HFF-Myc (cell line): ENCODE data around the gene TRDMT1.

ENCODE experiments used
- DNase-seq: peaks from one replicate; pipeline ENCODE4 v3.0.0-alpha.2; 2011; ENCODE audit warnings: low read depth; ENCODE audit errors: extremely low read depth
- H3K4me3 ChIP-seq: replicated peaks from 2 replicates; pipeline ENCODE4 v1.5.1; 2011; ENCODE audit warnings: low read depth, mild to moderate bottlenecking, control low read depth, low read length
- TF ChIP-seq, protein P1 (sequence below): IDR thresholded peaks from 2 replicates; pipeline ENCODE4 v1.5.1; 2012; ENCODE audit warnings: mild to moderate bottlenecking, low read depth, low read length, control low read depth; ENCODE audit errors: missing control alignments

Gene TRDMT1

DNA sequence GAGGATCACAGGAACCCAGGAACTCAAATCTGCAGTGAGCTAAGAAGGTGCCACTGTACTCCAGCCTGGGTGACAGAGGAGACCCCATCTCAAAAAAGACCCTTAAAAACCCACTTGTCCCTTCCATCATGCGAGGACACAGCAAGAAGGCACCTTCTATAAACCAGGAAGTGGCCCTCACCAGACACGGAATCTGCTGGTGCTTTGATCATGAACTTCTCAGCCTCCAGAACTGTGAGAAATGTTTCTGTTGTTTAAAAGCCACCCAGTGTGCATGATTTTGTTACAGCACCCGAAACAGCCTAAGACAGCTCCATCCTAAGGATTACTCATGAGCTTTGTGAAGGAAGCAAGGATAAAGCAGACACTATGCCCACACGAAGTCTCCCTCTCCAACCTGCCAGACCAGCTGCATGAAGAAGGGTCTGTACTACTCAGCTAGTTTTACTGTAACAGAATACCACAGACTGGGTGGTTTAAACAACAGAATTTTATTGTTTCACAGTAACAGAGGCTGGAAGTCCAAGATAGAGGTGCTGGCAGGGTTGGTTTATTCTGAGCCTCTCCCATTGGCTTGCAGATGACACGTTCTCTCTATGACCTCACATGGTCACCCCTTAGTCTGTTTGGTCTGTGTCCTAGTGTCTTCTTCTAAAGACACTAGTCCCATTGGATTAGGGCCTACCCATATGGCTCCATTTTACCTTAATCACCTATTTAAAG lies 40.3 kb upstream of the TRDMT1 start:
- DNase-seq: no peak
- TF ChIP-seq, protein P1, sequence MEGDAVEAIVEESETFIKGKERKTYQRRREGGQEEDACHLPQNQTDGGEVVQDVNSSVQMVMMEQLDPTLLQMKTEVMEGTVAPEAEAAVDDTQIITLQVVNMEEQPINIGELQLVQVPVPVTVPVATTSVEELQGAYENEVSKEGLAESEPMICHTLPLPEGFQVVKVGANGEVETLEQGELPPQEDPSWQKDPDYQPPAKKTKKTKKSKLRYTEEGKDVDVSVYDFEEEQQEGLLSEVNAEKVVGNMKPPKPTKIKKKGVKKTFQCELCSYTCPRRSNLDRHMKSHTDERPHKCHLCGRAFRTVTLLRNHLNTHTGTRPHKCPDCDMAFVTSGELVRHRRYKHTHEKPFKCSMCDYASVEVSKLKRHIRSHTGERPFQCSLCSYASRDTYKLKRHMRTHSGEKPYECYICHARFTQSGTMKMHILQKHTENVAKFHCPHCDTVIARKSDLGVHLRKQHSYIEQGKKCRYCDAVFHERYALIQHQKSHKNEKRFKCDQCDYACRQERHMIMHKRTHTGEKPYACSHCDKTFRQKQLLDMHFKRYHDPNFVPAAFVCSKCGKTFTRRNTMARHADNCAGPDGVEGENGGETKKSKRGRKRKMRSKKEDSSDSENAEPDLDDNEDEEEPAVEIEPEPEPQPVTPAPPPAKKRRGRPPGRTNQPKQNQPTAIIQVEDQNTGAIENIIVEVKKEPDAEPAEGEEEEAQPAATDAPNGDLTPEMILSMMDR: no peak
- no peak overlapping the region for H3K4me3 ChIP-seq

DNA sequence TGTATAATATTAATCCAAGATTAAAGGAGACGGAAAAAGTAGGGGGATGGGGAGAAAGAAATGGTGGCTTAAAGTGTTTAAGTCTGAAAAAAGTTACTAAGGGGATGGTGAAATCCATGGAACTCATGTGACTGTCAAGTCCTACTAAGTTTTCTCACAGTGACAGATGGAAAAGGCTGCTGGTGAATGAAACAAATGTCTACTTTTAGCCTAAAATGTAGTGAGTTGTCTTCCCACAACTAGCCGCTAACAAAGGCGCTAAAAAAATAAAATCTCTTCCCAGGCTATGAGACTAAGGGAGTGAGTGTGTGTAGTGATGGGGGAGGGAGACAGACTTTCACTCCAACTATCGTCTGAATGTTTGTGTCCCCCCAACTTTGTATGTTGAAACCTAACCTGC lies 39.1 kb upstream of the TRDMT1 start:
- no peak for DNase-seq
- TF ChIP-seq, protein P1: no peak
- H3K4me3 ChIP-seq: no peak overlapping the region

DNA sequence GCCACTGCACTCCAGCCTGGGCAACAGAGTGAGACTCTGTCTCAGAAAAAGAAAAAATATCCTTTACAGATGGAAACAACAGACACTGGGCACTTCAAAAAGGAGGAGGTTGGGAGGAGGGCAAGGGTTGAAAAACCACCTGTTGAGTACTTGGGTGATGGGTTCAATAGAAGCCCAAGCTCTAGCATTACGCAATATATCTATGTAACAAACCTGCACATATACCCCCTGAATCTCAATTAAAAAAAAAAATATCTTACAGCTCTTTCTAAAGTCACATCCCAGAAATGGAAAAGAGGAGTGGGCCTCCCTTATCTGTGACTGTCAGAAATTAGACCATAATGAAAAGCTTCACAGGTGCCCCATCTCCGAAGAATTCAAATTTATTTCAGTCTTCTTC lies 38.6 kb upstream of the TRDMT1 start:
- DNase-seq: no peak
- H3K4me3 ChIP-seq: no peak overlapping the region
- TF ChIP-seq, protein P1: no peak

DNA sequence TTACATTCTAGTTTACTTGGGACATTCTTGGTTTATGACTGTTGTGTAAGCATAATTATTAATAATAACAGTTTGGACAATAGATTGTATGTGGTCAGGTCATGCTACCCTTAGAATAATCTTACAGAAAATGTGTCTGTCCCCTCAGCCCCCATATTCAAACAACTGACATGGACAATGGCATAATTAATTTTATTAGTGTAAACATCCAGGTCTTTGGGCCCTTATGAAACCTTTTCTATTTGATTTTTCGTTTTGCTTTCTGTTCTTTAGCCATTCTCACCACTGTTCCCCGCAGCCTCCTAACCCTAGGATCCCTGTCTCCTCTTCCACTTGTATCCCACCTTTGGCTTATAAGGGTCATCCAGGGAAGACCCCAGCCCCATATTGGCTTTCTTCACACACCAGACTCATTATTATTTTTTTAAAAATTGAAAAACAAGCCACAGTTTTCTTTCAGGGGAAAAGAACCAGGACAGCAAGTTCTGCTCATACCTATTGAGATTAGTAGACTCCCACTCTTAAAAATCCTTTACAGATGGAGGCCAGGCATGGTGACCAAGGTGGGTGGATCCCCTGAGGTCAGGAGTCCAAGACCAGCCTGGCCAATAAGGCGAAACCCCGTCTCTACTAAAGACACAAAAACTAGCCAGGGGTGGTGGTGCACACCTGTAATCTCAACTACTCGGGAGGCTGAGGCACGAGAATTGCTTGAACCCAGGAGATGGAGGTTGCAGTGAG lies 38.0 kb upstream of the TRDMT1 start:
- TF ChIP-seq, protein P1: no peak
- no peak for DNase-seq
- H3K4me3 ChIP-seq: no peak overlapping the region

DNA sequence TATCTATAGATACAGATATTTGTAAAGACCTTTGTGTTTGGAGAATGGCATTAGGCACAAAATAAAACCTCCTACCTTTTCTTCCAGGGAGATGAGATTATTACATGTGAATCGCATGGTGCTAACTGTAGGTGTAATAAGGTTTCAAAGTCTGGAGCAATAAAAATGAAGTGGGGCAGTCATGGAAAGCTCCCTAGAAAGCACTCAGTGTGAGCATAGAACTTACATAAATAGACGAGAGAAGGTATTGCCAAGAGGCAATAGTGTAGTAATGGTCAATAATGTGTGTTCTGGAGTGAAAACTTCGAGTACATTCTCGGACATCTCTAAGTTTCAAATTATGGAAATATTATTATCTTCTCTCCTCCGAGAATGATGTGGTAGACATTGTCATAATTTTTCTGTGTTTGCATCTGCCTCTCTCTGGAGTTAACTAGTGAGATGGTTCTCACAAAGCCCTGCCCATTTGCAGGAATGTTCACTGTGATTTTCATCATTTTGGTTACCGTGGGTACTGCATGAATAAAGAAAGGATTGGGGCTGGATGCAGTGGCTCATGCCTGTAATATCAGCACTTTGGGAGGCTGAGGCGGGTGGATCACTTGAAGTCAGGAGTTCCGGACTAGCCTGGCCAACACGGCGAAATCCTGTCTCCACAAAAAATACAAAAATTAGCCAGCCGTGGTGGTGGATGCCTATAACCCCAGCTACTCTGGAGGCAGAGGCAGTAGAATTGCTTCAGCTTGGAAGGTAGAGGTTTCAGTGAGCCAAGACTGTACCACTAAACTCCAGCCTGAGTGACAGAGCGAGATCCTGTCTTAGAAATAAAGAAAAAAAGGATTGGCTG lies 37.2 kb upstream of the TRDMT1 start:
- no peak for DNase-seq
- no peak overlapping the region for H3K4me3 ChIP-seq
- TF ChIP-seq, protein P1: no peak

DNA sequence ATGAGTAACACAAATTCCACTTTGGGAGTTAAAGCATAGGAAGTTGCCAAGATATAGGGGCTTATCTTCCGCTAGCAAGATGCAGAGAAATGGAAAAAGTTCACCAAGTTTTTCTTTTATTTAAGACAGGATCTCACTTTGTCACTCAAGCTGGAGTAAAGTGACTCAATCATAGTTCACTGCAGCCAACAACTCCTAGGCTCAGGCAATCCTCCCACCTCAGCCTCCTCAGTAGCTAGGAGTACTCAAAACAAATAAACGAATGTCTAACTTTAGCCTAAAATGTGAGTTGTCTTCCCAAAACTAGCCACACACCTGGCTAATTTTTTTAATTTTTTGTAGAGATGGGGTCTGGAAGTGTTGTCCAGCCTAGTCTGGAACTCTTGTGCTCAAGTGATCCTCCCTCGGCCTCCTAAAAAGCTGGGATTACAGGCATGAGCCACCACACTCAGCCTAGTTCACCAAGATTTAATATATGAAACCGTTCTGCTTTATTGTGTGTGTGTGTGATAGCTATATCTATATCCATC lies 36.5 kb upstream of the TRDMT1 start:
- TF ChIP-seq, protein P1: no peak
- no peak for DNase-seq
- no peak overlapping the region for H3K4me3 ChIP-seq
